Measurements from ENCODE around the gene ATRX.

DNA sequence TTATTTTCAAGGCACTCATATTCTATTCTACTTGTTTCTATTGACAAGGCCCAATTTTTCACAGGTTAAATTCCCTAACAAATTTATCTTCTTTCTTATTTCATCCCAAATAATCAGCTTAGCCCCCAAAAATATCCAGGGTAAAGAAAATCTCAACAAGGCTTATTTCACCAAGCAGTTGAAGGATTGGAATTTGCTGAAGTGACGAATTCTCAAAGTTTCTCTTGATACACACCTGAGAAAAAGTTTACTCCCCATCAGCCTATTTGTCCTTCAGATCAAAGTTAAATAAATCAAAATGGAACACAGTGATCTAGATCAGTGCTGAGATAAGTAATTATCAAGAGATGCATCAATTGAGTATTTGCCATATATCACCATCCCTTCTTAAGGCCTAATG is 106.9 kb downstream of the ATRX start:
- TF ChIP-seq, protein P1, sequence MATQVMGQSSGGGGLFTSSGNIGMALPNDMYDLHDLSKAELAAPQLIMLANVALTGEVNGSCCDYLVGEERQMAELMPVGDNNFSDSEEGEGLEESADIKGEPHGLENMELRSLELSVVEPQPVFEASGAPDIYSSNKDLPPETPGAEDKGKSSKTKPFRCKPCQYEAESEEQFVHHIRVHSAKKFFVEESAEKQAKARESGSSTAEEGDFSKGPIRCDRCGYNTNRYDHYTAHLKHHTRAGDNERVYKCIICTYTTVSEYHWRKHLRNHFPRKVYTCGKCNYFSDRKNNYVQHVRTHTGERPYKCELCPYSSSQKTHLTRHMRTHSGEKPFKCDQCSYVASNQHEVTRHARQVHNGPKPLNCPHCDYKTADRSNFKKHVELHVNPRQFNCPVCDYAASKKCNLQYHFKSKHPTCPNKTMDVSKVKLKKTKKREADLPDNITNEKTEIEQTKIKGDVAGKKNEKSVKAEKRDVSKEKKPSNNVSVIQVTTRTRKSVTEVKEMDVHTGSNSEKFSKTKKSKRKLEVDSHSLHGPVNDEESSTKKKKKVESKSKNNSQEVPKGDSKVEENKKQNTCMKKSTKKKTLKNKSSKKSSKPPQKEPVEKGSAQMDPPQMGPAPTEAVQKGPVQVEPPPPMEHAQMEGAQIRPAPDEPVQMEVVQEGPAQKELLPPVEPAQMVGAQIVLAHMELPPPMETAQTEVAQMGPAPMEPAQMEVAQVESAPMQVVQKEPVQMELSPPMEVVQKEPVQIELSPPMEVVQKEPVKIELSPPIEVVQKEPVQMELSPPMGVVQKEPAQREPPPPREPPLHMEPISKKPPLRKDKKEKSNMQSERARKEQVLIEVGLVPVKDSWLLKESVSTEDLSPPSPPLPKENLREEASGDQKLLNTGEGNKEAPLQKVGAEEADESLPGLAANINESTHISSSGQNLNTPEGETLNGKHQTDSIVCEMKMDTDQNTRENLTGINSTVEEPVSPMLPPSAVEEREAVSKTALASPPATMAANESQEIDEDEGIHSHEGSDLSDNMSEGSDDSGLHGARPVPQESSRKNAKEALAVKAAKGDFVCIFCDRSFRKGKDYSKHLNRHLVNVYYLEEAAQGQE (IDR thresholded peaks at IDR 0.05; ENCODE audit: insufficient read depth in 1 of 2, low read depth in 2 of 2, low read length in 2 of 2), result no peak
- TF ChIP-seq POLR2AphosphoS5 (IDR thresholded peaks at IDR 0.05; ENCODE audit: low read depth, low read length), result no peak

Data from PFSK-1 (cell line).